ENCODE data around the gene KCP.

The KCP gene

GRCh38 chr7:128869138-128869943, 41.2 kb downstream of the KCP start:
- DNase-seq, result no peak

DNA sequence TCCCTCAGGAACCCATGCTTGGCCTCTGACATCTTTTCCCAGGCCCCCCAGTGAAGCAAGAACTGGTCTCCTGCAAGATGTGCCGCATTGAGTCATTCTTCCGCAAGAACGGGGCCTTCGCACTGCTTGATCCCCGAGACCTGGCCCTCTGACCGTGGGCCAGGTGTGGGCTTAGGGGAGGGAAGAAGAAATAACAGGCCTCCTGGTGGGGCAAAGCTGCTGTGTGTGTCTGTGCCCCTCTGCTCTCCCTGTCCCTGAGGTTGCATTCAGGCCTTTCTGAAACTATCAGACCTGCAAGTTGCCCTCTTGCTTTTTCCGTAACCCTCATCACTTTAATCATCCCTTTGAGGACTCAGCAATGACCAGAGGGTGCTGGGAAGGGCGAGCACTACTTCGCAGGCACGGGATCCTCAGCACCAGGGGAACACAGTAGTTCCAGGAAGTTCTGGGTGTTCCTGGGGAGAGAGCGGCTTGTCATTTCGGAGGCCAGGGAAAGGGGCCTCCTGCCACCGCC, 41.8 kb downstream of the KCP start:
- no peak for DNase-seq

- DNase-seq, result no peak
Observed at GRCh38 chr7:128867842-128868623, 42.5 kb downstream of the KCP start.

- DNase-seq, result no peak
Observed at GRCh38 chr7:128867241-128867640, 43.3 kb downstream of the KCP start.

DNA sequence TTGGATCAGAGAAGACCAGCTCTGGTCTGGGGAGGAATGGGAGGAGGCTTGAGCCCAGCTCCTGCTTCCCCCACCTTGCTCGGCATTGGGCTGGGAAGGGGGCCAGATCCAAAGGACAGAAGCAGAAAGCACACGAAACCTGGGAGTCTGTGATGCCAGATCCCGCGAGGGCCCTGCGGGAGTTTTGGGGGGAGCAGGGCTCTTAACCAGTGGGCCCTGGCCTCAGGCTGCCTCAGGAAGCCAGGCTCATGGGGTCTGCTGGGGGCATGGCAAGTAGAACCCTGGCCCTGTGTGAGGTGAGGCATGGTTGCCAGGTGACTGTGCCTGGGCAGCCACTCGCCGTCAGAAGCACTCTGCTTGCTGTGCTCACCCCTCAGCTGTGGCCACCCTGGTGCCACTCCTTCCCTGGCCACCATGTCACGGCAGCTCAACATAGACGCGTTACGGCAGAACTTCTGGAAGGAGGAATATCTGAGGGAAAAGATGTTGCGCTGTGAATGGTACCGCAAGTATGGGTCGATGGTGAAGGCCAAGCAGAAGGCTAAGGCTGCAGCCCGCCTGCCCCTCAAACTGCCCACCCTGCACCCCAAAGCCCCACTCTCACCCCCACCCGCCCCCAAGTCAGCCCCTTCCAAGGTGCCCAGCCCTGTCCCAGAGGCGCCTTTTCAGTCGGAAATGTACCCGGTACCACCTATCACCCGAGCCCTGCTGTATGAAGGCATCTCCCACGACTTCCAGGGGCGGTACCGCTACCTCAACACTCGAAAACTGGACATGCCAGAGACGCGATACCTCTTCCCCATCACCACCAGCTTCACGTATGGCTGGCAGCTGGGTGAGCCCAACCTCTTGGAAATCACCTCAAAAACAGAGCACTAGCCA, 44.3 kb downstream of the KCP start:
- no peak for DNase-seq

DNA sequence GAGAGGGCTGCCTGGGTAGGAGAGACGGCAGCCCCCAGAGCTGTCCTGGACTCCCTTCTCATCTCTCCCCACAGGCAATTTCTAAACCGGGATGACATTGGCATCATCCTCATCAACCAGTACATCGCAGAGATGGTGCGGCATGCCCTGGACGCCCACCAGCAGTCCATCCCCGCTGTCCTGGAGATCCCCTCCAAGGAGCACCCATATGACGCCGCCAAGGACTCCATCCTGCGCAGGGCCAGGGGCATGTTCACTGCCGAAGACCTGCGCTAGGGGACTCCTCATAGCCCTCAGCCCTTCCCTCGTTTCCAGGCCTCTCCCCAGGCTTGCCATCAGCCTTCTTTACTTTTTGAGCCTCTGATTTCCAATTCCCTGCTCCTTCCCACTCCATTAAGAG, 45.2 kb downstream of the KCP start:
- no peak for DNase-seq

GRCh38 chr7:128863433-128863989, 47.0 kb downstream of the KCP start:
- DNase-seq, result no peak

DNA sequence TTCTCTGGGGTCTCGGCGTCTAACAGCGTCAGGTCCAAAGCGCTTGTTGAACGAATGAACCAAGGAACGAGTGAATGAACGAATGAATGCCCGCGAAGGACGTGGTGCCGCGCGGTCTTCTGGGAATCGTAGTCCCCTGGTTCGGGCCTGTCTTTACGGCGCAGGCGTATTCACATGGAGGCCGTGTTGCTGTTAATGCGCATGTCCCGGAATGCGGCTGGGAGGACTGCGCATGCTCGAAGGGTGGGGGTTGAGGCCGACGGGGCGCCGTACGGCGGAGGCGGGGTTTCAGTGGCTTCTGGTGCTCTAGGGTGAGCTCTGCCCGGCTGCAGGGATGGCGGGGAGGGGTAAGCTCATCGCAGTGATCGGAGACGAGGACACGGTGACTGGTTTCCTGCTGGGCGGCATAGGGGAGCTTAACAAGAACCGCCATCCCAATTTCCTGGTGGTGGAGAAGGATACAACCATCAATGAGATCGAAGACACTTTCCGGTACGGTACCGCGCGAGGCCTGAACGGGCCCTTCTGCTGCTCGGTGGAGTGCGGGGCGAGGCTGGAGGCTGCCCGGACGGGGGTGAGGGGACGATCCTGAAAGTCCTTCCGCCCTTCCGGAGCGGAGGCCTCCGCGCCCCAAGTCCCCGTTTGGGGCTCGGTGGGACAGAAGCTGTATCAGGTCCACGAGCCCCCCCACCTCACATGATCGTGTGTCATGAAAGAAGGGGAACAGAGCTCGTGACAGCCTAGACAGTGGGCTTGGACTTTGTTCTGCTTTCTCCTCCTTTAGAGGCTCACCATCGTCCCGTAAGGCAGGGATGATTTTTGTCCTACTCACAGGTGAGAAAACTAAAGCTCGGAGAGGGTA, 47.7 kb downstream of the KCP start, which contains the start of gene ATP6V1F:
ATP6V1F (plus strand) TSS at position 286 of the 862 bp plus-strand sequence; CDS start at position 335, 49 bp downstream.
- DNase-seq, result peak; percentile 86

DNA sequence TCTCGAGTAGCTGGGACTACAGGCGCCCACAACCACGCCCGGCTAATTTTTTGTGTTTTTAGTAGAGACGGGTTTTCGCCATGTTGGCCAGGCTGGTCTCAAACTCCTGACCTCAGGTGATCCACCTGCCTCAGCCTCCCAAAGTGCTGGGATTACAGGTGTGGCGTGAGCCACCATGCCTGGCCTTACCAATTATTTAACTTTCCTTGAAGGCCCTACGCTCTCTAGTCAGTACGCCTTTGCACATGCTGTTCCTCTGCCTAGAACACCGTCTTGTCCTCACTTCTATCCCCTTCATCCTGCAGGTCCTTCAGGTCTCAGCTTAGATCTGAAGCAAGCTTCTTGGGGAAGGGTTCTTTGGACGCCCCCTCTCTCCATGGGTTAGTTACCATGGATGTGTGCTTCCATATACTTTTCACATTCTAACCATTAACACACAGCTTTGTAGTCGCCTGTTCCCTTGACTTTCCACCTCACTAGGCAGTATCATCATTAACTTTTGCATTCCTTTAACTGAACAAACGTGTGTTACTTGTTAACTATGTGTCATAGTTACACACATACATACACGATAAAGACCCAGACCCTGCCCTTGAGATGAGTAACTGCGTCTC, 48.4 kb downstream of the KCP start:
- DNase-seq, result no peak

- no peak for DNase-seq
Observed at GRCh38 chr7:128860158-128861073, 50.1 kb downstream of the KCP start.

DNA sequence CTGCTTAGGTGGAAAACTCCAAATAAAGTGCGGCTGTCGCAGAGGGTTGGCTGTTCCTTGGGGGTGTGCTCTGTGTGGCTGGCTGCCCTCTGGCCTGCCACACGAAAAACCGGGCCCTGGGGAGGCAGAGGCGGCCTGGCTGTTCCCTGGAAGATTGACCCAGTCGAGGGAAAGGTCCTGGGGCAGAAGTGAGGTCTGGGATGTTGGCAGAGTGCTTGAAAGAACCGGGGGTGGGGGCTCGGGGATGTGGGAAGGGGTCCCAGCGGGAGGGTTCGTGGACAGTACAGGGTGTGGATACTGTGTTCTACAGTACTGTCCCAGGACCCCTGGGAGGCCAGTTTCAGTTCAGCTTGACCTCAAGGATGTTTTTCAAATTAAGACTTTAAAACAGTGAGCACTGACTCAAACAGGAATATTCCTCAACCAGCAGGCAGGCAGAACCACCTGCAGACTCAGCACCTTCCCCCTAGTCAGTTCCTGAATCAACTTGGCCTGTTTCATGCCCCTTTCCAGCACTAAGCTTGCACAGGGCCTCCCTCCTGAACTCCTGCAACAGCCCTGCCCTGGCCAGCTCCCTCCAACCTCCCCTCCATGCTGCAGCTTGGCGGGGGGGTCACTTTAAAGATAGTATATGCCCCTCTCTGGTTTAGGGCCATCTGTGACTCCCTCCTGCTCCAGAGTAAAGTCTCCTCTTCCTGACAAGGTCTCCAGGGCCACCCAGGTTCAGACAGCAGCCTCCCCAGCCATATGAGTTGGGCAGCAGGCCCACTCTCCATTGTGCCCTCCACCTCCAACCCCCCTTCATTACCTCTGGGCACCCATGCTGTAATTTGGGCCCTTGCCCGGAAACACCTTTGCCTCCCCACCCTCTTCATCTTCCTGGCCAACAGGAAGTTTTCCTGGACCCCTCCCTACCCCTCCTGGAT, 51.0 kb downstream of the KCP start:
- DNase-seq, result no peak

DNA sequence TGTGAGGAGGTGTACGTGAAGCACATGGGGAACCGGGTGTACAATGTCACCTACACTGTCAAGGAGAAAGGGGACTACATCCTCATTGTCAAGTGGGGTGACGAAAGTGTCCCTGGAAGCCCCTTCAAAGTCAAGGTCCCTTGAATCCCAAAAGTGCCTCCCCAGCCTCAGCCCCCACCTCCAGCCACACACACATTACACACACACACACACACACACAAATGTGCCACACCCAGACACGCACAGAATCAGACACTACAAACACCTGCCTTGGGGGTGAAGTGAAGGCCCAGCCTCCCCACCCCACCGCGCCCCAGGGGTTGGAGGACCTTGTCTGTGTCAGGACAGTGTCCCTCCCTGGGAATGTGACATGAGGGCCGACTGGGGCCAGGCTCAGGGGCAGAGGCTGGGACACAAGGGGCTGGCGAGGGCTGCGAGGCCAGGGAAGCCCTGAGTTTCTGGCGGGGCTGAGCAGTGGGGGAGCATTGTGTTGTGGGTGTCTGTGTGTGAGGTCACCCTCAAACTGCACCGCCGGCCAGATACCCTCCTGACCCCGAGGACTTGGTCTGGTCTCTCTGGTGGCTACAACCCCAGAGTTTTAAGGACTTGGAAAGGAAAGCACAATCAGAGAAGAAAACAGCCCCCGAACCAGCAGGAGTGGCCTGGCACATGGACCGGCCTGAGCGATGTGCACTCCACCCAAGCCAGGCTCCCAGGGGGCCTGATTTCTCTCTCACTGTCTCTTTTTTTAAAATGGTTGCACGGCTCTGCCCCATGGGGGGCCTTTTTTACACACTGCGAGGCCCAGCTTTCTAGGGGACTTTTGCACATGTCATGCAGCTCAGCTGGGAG, 51.9 kb downstream of the KCP start:
- DNase-seq, result no peak

DNA sequence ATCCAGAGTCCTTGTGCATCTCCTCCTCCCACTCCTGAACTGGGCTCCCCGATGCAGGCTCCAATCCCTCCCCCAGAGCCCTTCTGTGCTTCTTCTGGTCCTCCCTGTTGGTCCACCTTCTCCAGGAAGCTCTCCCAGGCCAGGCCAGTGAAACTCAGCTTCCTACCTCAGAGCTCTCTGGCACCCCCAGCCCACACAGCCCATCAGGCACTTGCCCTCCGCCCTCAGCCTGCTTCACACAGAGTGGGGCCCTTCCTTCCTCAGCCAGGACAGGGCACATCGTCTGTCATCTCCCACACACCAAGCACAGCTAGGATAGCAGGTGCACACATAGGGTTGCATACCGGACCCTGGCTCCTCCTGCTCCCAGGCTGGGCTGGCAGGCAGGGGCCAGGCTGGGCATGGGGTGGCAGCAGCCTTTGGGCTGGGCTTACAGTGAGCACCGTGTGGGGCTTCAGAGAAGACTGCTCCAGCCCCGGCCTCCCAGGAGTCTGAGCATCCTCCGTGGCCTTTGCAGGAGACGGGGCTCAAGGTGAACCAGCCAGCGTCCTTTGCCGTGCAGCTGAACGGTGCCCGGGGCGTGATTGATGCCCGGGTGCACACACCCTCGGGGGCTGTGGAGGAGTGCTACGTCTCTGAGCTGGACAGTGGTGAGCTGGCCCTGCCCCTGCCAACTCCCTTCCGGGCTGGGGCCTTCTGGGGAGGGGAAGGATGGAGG, 54.3 kb downstream of the KCP start:
- DNase-seq, result no peak

DNA sequence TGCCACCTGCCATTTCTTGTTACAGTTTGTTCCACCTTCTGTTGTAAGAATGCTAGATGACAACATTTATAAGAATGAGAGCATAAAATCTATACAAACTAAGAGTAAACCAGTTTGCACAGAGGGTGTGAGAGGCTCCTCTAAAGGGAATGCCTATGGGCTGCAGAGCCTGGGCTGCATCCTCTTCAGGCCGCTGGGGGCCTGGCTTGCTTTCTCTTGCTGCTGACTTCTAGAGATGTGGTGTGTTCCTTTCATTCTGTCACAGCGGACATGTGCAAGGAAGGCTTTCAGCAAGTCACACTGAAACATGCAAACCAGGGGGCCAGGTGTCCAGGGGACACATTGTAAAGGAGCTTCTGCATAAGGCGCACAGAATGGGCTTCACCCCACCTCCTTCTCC, 55.0 kb downstream of the KCP start:
- no peak for DNase-seq

GRCh38 chr7:128854396-128854795, 56.1 kb downstream of the KCP start:
- DNase-seq, result no peak

GRCh38 chr7:128853799-128854198, 56.7 kb downstream of the KCP start:
- no peak for DNase-seq

All from NCI-H1048 (cell line).